Measurements from ENCODE around the gene CATSPERZ. TPM values are rescaled to one million over a fixed set of nuclear protein-coding genes. Genes with fewer than 3 reads are reported as not detected.

The CATSPERZ gene
- total and polyA plus RNA-seq, 9 of the 15 experiments (the other 6 are each of a cell fraction or from before 2014, with no cell fraction given), result 0.86 to 8.5 (median 3.5) TPM

DNA sequence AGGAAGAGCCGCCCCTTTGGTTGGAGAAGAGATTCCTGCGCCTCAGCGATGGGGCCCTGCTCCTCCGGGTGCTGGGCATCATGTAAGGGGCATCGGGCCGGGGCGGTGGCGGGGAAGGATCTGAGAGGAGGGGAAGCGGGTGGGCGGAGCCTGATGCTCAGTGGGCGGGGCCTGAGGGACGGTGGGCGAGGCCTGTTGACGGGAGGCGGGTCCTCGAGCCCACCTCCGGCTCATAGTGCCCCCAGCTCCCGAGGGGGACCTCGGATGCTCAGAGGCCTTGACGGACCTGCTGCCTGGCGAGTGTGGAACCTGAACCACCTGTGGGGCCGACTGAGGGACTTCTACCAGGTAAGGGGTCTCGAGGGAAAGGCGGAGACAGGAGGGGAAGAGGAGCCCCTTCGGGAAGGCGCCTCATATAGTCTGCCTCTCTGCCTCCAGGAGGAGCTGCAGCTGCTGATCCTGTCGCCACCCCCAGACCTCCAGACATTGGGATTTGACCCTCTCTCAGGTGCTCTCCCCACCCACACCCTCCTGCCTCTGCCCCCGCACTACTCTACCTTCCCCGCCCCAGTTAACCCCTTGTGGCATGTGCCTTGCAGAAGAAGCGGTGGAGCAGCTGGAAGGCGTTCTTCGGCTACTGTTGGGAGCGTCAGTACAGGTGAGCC lies 40.6 kb downstream of the CATSPERZ start (continued):
- TF ChIP-seq, protein P1, sequence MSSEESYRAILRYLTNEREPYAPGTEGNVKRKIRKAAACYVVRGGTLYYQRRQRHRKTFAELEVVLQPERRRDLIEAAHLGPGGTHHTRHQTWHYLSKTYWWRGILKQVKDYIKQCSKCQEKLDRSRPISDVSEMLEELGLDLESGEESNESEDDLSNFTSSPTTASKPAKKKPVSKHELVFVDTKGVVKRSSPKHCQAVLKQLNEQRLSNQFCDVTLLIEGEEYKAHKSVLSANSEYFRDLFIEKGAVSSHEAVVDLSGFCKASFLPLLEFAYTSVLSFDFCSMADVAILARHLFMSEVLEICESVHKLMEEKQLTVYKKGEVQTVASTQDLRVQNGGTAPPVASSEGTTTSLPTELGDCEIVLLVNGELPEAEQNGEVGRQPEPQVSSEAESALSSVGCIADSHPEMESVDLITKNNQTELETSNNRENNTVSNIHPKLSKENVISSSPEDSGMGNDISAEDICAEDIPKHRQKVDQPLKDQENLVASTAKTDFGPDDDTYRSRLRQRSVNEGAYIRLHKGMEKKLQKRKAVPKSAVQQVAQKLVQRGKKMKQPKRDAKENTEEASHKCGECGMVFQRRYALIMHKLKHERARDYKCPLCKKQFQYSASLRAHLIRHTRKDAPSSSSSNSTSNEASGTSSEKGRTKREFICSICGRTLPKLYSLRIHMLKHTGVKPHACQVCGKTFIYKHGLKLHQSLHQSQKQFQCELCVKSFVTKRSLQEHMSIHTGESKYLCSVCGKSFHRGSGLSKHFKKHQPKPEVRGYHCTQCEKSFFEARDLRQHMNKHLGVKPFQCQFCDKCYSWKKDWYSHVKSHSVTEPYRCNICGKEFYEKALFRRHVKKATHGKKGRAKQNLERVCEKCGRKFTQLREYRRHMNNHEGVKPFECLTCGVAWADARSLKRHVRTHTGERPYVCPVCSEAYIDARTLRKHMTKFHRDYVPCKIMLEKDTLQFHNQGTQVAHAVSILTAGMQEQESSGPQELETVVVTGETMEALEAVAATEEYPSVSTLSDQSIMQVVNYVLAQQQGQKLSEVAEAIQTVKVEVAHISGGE (CRISPR knock-in tag; IDR thresholded peaks at IDR 0.05), result no peak
- TF ChIP-seq RNF2 (IDR thresholded peaks at IDR 0.05) (no peak), ELF4 (CRISPR knock-in tag; IDR thresholded peaks at IDR 0.05) (no peak), TSC22D4 (tag; IDR thresholded peaks at IDR 0.05) (no peak), TEAD1 (CRISPR knock-in tag; IDR thresholded peaks at IDR 0.05) (no peak), ZBTB7A (IDR thresholded peaks at IDR 0.05; ENCODE audit: borderline replicate concordance, control insufficient read depth, low read depth, low read length) (peak; percentile 49; the same call in 1 of the 2 replicates), BRD9 (IDR thresholded peaks at IDR 0.05; ENCODE audit: low read depth, partially characterized antibody) (no peak), ZNF146 (CRISPR knock-in tag; IDR thresholded peaks at IDR 0.05; ENCODE audit: unreplicated experiment) (no peak), LCOR (CRISPR knock-in tag; IDR thresholded peaks at IDR 0.05) (no peak), YY1 (IDR thresholded peaks at IDR 0.05; ENCODE audit: borderline replicate concordance in 1 of 3, control insufficient read depth in 1 of 3, extremely low read depth in 1 of 3, insufficient read depth in 3 of 3, insufficient read length in 1 of 3, insufficient replicate concordance in 2 of 3, low read depth in 1 of 3, low read length in 2 of 3) (no peak), ZNF174 (CRISPR knock-in tag; IDR thresholded peaks at IDR 0.05) (no peak), TAL1 (IDR thresholded peaks at IDR 0.05) (no peak), CBX3 (IDR thresholded peaks at IDR 0.05; ENCODE audit: borderline replicate concordance in 1 of 2, low read length in 2 of 2) (0 out of 3 replicates have a peak, but pooled peaks of 1 of the 2 experiments have one; percentile 67), SMARCC2 (IDR thresholded peaks at IDR 0.05; ENCODE audit: low read depth) (no peak), ASH1L (IDR thresholded peaks at IDR 0.05; ENCODE audit: borderline replicate concordance, low read depth, partially characterized antibody) (no peak), ZNF717 (CRISPR knock-in tag; IDR thresholded peaks at IDR 0.05) (no peak), FOXP1 (CRISPR knock-in tag; IDR thresholded peaks at IDR 0.05) (no peak)
- TF ChIP-seq, protein P2, sequence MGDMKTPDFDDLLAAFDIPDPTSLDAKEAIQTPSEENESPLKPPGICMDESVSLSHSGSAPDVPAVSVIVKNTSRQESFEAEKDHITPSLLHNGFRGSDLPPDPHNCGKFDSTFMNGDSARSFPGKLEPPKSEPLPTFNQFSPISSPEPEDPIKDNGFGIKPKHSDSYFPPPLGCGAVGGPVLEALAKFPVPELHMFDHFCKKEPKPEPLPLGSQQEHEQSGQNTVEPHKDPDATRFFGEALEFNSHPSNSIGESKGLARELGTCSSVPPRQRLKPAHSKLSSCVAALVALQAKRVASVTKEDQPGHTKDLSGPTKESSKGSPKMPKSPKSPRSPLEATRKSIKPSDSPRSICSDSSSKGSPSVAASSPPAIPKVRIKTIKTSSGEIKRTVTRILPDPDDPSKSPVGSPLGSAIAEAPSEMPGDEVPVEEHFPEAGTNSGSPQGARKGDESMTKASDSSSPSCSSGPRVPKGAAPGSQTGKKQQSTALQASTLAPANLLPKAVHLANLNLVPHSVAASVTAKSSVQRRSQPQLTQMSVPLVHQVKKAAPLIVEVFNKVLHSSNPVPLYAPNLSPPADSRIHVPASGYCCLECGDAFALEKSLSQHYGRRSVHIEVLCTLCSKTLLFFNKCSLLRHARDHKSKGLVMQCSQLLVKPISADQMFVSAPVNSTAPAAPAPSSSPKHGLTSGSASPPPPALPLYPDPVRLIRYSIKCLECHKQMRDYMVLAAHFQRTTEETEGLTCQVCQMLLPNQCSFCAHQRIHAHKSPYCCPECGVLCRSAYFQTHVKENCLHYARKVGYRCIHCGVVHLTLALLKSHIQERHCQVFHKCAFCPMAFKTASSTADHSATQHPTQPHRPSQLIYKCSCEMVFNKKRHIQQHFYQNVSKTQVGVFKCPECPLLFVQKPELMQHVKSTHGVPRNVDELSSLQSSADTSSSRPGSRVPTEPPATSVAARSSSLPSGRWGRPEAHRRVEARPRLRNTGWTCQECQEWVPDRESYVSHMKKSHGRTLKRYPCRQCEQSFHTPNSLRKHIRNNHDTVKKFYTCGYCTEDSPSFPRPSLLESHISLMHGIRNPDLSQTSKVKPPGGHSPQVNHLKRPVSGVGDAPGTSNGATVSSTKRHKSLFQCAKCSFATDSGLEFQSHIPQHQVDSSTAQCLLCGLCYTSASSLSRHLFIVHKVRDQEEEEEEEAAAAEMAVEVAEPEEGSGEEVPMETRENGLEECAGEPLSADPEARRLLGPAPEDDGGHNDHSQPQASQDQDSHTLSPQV (IDR thresholded peaks at IDR 0.05), result no peak
- TF ChIP-seq, protein P3, sequence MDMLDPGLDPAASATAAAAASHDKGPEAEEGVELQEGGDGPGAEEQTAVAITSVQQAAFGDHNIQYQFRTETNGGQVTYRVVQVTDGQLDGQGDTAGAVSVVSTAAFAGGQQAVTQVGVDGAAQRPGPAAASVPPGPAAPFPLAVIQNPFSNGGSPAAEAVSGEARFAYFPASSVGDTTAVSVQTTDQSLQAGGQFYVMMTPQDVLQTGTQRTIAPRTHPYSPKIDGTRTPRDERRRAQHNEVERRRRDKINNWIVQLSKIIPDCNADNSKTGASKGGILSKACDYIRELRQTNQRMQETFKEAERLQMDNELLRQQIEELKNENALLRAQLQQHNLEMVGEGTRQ (CRISPR knock-in tag; IDR thresholded peaks at IDR 0.05), result no peak
